Brain microvascular endothelial cell (primary cell): ENCODE results near the gene RALGAPA2.

ENCODE experiments used
- DNase-seq: peaks from one replicate; pipeline ENCODE4 v3.0.0-alpha.2; 2020
- H3K27ac ChIP-seq: fragments of 250-450 bp; sonication (Bioruptor Pico); 2 replicates; pipeline ENCODE4 v1.5.1; 2020; ENCODE audit warnings: mild to moderate bottlenecking, moderate library complexity
- H3K27me3 ChIP-seq: fragments of 250-450 bp; sonication (Bioruptor Pico); replicated peaks from 2 replicates; pipeline ENCODE4 v1.5.1; 2020; ENCODE audit warnings: mild to moderate bottlenecking
- H3K36me3 ChIP-seq: fragments of 250-450 bp; sonication (Bioruptor Pico); replicated peaks from 2 replicates; pipeline ENCODE4 v1.5.1; 2020; ENCODE audit warnings: mild to moderate bottlenecking
- H3K4me3 ChIP-seq: 2 replicates; pipeline ENCODE4 v1.5.1; 2011; ENCODE audit warnings: low read depth, mild to moderate bottlenecking, control low read depth, low read length, moderate library complexity
- CTCF ChIP-seq: IDR thresholded peaks from 2 replicates; pipeline ENCODE4 v1.5.1; 2011; ENCODE audit warnings: low read depth, mild to moderate bottlenecking, moderate library complexity, low read length, control low read depth, inconsistent platforms; ENCODE audit errors: missing control alignments
- in situ Hi-C: cut with HindIII; loops from 2 replicates; pipeline ENCODE4 v1.10.0; 2017; ENCODE audit warnings: low sequenced_read_pairs, low pct_ligation_motif_present

Gene RALGAPA2

DNA sequence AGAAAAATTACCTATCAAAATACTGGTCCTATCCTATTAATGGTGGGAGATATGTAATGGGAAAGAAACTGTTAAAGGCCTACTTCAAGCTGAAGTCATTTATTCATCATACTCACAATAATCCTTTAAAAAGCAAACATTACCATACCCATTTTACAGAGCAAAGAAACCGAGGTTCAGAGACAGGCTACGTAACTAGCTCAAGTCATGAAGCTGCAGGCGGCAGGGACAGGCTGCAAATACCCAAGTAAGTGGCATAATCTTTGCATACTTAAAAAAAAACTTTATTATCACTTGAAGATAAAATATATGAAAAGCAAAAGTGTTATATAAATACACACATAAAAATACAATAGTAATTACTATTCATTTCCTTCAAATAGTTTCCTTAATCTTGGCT lies 2.6 kb downstream of the RALGAPA2 start:
- H3K4me3 ChIP-seq, result no peak overlapping the region
- in situ Hi-C loops, result no loop called here

GRCh38 chr20:20706285-20706684 lies 6.2 kb downstream of the RALGAPA2 start:
- H3K36me3 ChIP-seq, result no peaks in the 10 kb centered on the region
- TF ChIP-seq CTCF, result no peak
- no peaks in the 10 kb centered on the region for H3K27me3 ChIP-seq
- in situ Hi-C loops, result no loop called here
- H3K4me3 ChIP-seq, result no peak overlapping the region
- H3K27ac ChIP-seq, result no peak overlapping the region
- no peak for DNase-seq

More for the DNA sequence above, 2.6 kb downstream of the RALGAPA2 start:
- H3K27ac ChIP-seq, result no peak overlapping the region
- no peaks in the 10 kb centered on the region for H3K27me3 ChIP-seq
- DNase-seq, result no peak
- H3K36me3 ChIP-seq, result no peaks in the 10 kb centered on the region
- no peak for TF ChIP-seq CTCF

DNA sequence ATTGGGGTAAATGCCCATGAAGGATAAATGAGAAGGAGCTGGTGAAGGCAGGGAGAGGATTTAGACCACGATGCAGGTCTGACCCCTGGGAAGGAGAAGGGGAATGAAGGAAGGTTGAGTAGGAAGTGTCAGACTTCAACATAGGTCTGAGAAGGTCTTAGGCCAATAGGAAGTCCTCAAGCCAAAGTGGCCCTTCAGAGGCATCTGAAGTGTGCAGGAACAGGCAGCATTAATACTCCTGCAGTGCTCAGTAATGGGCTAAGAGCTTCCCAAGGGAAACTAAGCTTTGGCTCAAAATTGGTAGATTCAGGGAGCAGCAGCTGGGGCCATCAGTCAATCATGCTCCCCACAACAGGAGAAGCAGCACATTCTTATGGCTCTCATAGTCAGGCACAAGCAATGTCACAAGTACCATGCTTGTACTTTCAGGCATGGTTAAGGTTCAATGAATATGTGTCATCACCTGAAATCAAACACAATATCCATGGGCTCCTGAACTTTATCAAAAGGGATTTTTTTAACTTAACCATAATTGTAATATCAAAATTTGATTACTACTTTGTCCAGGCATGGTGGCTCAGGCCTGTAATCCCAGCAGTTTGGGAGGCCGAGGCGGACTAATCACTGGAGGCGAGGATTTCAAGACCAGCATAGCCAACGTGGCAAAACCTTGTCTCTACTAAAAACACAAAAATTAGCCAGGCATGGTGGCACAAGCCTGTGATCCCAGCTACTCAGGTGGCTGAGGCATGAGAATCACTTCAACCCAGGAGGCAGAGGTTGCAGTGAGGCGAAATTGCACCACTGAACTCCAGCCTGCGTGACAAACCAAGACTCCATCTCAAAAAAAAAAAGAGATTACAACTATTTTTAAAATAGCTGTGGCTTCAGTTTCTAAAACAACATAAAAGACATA lies 9.9 kb downstream of the RALGAPA2 start:
- in situ Hi-C loops, result no loop called here
- H3K4me3 ChIP-seq, result no peak overlapping the region
- no peaks in the 10 kb centered on the region for H3K36me3 ChIP-seq
- no peak for DNase-seq
- no peak overlapping the region for H3K27ac ChIP-seq
- TF ChIP-seq CTCF, result no peak
- no peaks in the 10 kb centered on the region for H3K27me3 ChIP-seq

GRCh38 chr20:20699917-20700316 lies 12.5 kb downstream of the RALGAPA2 start:
- no peaks in the 10 kb centered on the region for H3K27me3 ChIP-seq
- TF ChIP-seq CTCF, result no peak
- no peak overlapping the region for H3K4me3 ChIP-seq
- H3K36me3 ChIP-seq, result no peaks in the 10 kb centered on the region
- in situ Hi-C loops, result no loop called here
- H3K27ac ChIP-seq, result no peak overlapping the region
- DNase-seq, result no peak

DNA sequence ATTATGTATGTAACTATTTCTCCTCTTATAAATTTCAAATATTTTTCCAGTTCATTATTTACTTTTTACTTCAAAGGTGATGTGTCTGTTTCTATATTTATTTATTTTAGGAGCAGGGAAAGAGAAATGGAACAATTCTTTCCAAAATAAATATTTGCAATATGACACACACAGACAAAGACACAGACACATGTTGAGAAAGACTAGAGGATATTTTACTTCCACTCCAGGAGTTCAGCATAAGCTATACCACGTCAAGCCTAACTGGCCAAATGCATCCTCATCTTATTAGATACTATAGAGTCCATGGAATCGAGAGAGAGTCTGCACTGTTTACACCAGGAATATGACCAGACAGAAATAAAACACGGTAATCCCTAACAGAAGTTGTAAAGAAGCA lies 13.3 kb downstream of the RALGAPA2 start:
- H3K36me3 ChIP-seq, result no peaks in the 10 kb centered on the region
- no peak overlapping the region for H3K4me3 ChIP-seq
- in situ Hi-C loops, result no loop called here
- no peak for TF ChIP-seq CTCF
- no peak overlapping the region for H3K27ac ChIP-seq
- no peak for DNase-seq
- H3K27me3 ChIP-seq, result no peaks in the 10 kb centered on the region
